KMS-11 (cell line): ENCODE measurements around the gene AGPAT4.

Source experiments
- H2AFZ ChIP-seq: fragments of 200-600 bp; sonication (generic); 2 replicates; pipeline ENCODE4 v1.6.1; 2016; ENCODE audit warnings: antibody characterized with exemption, mixed run types, low read depth
- H3K27ac ChIP-seq: fragments of 200-600 bp; sonication (generic); 2 replicates; pipeline ENCODE4 v1.6.1; 2016; ENCODE audit warnings: mild to moderate bottlenecking, mixed run types
- H3K27me3 ChIP-seq: fragments of 200-600 bp; sonication (generic); 2 replicates; pipeline ENCODE4 v1.6.1; 2017; ENCODE audit warnings: mild to moderate bottlenecking, low read depth, mixed run types, moderate library complexity; ENCODE audit not compliant: insufficient read depth
- H3K36me3 ChIP-seq: fragments of 200-600 bp; sonication (generic); 2 replicates; pipeline ENCODE4 v1.6.1; 2017; ENCODE audit warnings: mild to moderate bottlenecking, mixed run types; ENCODE audit not compliant: insufficient read depth
- H3K4me1 ChIP-seq: fragments of 200-600 bp; sonication (generic); 2 replicates; pipeline ENCODE4 v1.6.1; 2016; ENCODE audit warnings: mild to moderate bottlenecking, low read depth, mixed run types; ENCODE audit not compliant: poor library complexity, severe bottlenecking
- H3K4me2 ChIP-seq: fragments of 200-600 bp; sonication (generic); 2 replicates; pipeline ENCODE4 v1.7.0; 2016; ENCODE audit warnings: mild to moderate bottlenecking, mixed run types
- H3K4me3 ChIP-seq: fragments of 200-600 bp; sonication (generic); IDR thresholded peaks from 2 replicates; pipeline ENCODE4 v1.6.1; 2017; ENCODE audit warnings: low read depth, low read length, mixed read lengths; ENCODE audit not compliant: insufficient read depth
- H3K79me2 ChIP-seq: fragments of 200-600 bp; sonication (generic); 2 replicates; pipeline ENCODE4 v1.6.1; 2016; ENCODE audit warnings: low read depth, mixed run types; ENCODE audit not compliant: insufficient read depth
- H3K9ac ChIP-seq: fragments of 200-600 bp; sonication (generic); 2 replicates; pipeline ENCODE4 v1.6.1; 2016; ENCODE audit warnings: mild to moderate bottlenecking, mixed run types
- H4K20me1 ChIP-seq: fragments of 200-600 bp; sonication (generic); 2 replicates; pipeline ENCODE4 v1.6.1; 2016; ENCODE audit warnings: mild to moderate bottlenecking, mixed run types; ENCODE audit not compliant: insufficient read depth
- TF ChIP-seq, protein P1 (sequence below): fragments of 200-600 bp; sonication (generic); conservative IDR thresholded peaks from 2 replicates; pipeline ENCODE4 v1.6.1; 2017; ENCODE audit warnings: low read depth, mild to moderate bottlenecking, antibody characterized with exemption, low read length, moderate library complexity, mixed read lengths

AGPAT4 gene

DNA sequence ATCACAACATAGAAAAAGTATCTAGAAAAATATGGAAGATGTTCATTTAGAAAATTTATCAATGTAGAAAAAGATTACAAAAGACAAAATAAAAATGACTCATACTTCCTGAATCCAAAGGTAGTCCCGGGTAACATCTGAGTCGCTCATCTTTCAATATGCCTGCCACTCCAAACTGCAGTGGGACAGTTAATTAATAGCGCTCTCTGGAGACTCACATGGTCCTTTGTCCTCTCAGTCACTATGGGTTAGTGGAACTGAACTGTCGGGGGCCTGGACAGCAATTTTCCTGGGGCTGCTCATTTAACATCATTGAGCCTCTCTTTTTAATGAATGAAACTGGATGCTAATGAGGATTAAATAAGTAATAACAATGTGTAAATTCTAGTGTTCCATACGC, 178.9 kb downstream of the AGPAT4 start:
- TF ChIP-seq, protein P1, sequence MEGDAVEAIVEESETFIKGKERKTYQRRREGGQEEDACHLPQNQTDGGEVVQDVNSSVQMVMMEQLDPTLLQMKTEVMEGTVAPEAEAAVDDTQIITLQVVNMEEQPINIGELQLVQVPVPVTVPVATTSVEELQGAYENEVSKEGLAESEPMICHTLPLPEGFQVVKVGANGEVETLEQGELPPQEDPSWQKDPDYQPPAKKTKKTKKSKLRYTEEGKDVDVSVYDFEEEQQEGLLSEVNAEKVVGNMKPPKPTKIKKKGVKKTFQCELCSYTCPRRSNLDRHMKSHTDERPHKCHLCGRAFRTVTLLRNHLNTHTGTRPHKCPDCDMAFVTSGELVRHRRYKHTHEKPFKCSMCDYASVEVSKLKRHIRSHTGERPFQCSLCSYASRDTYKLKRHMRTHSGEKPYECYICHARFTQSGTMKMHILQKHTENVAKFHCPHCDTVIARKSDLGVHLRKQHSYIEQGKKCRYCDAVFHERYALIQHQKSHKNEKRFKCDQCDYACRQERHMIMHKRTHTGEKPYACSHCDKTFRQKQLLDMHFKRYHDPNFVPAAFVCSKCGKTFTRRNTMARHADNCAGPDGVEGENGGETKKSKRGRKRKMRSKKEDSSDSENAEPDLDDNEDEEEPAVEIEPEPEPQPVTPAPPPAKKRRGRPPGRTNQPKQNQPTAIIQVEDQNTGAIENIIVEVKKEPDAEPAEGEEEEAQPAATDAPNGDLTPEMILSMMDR, result no peak
- Histone ChIP-seq H3K4me3 (no peak overlapping the region), H3K4me1 (no peaks in the 10 kb centered on the region), H3K79me2 (no peaks in the 10 kb centered on the region), H4K20me1 (no peaks in the 10 kb centered on the region; the same call in 1 of the 2 replicates), H3K36me3 (no peaks in the 10 kb centered on the region; the same call in 1 of the 2 replicates), H3K27ac (no peak overlapping the region), H3K4me2 (no peak overlapping the region), H3K27me3 (no peaks in the 10 kb centered on the region), H2AFZ (no peak overlapping the region), H3K9ac (no peak overlapping the region)

DNA sequence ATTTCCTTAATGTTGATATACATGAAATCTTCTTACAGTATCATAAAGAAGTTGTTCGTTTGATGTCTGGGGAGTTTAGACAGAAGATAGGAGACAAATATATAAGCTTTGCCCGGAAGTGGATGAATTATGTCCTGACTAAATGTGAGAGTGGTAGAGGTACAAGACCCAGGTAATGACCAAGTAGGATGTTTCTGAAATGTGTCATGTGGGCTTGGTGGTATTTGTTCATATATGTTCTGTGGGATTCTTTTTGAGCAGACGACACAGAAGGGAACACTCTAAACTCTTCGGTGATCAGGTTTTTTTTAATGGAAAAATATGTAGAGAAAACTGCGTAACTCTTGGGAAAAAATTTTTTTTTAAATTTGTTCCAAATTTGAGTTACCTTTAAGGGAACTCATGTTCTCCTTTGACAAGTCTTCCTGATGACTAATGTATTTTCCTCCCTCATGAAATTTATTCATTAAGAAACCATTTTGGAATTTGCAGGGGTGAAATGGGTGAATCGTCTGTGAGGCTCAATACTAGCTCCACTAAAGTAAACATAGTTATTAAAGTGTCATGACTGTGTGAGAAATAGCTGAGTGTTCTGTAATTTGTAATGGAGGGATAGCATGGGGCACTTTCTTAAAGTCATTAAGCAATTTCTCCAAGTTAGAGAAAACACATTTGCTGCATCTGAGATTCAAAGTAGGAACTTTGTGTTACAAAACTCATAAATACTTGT, 181.7 kb downstream of the AGPAT4 start:
- no peaks in the 10 kb centered on the region for H3K79me2 ChIP-seq
- no peaks in the 10 kb centered on the region; the same call in 1 of the 2 replicates for H4K20me1 ChIP-seq
- H3K27me3 ChIP-seq, result no peaks in the 10 kb centered on the region
- TF ChIP-seq, protein P1, result no peak
- H3K4me1 ChIP-seq, result peaks cover 1% of the 10 kb centered on the region
- H3K36me3 ChIP-seq, result peaks cover 8% of the 10 kb centered on the region
- H3K27ac ChIP-seq, result no peak overlapping the region
- no peak overlapping the region for H3K9ac ChIP-seq
- H3K4me2 ChIP-seq, result no peak overlapping the region
- no peak overlapping the region for H3K4me3 ChIP-seq
- H2AFZ ChIP-seq, result no peak overlapping the region

- Histone ChIP-seq H2AFZ (no peak overlapping the region), H3K4me2 (no peak overlapping the region), H3K27me3 (no peaks in the 10 kb centered on the region), H3K36me3 (peaks cover 17% of the 10 kb centered on the region), H3K4me1 (peaks cover 11% of the 10 kb centered on the region), H3K27ac (no peak overlapping the region), H3K4me3 (no peak overlapping the region), H4K20me1 (no peaks in the 10 kb centered on the region; the same call in 1 of the 2 replicates), H3K9ac (no peak overlapping the region), H3K79me2 (no peaks in the 10 kb centered on the region)
- TF ChIP-seq, protein P1, result no peak
Observed at GRCh38 chr6:161091151-161091550, 182.7 kb downstream of the AGPAT4 start.

DNA sequence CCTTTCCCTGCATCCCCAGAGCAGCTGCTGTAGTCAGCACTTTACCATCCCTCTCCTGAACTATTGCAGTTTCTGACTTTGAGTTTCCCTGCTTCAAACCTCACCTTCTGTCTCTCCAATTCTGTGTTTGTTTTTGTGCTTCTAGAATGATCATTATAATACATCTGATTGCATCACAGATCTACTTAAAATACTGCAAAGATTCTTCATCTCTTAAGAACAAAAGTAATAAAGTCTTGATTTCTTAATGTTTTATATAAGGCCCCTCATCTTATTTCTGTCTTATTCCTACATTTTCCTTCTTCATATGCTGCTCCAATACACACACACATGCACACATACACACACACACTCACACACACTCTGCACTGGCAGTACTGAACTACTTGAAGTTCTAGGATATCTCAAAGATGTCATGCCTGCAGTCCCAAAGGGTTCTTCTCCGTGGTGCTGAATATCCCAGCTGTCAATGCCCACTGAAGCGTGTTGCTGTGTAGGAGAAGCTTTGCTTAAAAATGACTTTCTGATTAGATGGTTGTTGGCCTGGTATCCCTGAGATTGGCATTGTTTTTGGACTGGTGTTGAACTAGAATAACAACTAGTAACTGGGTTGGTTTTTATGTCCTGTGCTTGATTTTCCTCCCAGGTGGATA, 185.1 kb downstream of the AGPAT4 start:
- Histone ChIP-seq H4K20me1 (no peaks in the 10 kb centered on the region; the same call in 1 of the 2 replicates), H3K79me2 (no peaks in the 10 kb centered on the region), H3K9ac (no peak overlapping the region), H3K4me2 (no peak overlapping the region), H3K36me3 (peaks cover 17% of the 10 kb centered on the region), H3K4me1 (peaks cover 31% of the 10 kb centered on the region), H3K4me3 (no peak overlapping the region), H3K27me3 (no peaks in the 10 kb centered on the region), H3K27ac (no peak overlapping the region), H2AFZ (no peak overlapping the region)
- TF ChIP-seq, protein P1, result no peak
